ENCODE data around the gene ANKRD29.
"Not testable (repeated sequence)": the region's sequence is repeated elsewhere in the genome, so short reads cannot be mapped to it uniquely, and the experiment has no call there.

ANKRD29 gene

DNA sequence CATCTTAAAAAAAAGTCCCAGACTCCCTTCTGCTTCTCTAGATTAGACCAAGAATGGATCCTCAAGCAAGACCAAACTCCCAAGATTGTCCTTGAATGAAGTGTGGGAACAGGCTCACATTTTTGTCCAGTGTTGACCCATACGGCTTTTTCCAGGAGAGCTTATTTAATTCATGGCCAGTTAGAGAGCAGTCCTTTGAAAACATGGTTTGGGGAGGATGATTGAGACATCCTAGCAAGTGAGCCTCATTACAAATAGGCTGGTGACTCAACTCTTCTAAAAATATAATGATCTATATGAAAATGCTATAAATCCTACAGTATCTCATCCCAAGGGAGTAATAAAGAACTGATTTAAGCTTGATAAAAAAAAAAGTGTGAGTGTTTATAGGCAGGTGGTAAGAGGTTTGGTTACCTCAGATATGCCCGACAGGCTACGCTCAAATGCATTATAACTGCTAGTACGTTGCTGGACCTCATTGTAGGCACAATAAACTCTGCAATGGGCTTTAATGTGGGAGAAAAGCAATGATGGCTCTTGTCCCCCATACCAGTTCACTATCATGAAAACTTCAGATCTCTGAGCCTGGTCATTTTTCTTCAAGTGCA, 17.0 kb downstream of the ANKRD29 start:
- ATAC-seq (no peak), DNase-seq (no peak)

DNA sequence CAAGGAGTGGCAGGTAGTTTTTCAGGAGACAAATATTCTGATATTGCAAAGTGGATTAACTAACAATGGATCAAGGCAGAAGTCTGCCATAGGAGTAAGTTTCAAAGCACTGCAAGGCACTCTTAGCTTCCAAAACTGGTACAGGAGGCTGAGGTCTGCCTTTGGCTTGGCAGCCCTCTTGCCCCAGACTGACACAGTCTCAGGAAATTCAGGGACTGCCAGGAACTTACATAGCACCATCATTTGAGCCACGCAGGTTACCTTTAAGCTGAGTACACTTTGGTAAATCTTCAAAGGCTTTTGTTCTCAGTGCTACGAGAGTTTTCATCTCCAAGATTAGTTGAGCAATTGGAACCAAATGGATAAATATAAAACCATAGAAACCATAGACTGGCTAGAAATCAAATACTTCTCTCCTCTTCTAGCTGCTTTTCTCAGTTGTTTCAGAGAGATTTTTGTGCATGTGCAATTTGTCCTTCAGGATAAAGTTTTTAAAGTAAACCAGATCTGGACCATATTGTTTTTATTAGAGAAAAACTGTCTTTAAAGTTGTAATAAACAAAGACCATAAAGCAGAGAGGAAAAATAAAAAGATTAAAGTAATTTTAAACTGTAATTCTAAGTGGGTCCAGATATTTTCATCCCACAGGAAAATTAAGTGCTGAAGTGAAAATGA, 18.8 kb downstream of the ANKRD29 start:
- no peak for DNase-seq

DNA sequence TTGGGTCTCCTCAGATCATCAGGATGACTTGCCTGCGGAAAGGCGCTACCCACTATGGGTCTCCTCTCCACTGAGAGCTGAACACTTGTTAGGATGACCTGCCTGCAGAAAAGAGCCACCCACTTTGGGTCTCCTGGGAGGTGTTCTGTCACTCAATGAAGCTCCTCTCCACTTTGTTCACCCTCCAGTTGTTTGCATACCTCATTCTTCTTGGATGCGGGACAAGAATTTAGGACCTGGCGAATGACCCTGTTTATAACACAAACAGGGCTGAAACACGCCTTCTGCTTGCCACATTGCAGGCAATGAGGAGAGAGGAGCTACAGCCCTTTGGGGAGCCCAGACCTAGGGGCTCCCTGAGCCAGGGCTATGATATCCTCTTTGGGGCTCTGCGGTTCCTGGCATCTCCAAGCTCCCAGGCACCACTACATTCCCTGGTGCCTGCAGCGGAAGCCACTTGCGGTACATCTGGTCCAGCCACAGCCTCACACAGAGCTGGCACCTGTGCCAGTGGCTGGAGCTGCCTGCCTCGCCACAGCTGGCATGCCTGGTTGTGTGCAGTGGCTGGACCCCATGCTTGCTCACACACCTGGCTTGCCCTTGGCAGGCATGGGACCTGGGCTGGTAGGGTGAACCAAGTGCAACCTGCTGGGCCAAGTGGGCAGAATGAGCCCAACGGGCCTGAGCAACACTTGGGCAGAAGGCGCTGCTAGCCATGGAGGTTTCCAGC, 20.6 kb downstream of the ANKRD29 start:
- ATAC-seq: no peak
- DNase-seq: no peak

More for the DNA sequence above, 18.8 kb downstream of the ANKRD29 start:
- no peak for ATAC-seq

DNA sequence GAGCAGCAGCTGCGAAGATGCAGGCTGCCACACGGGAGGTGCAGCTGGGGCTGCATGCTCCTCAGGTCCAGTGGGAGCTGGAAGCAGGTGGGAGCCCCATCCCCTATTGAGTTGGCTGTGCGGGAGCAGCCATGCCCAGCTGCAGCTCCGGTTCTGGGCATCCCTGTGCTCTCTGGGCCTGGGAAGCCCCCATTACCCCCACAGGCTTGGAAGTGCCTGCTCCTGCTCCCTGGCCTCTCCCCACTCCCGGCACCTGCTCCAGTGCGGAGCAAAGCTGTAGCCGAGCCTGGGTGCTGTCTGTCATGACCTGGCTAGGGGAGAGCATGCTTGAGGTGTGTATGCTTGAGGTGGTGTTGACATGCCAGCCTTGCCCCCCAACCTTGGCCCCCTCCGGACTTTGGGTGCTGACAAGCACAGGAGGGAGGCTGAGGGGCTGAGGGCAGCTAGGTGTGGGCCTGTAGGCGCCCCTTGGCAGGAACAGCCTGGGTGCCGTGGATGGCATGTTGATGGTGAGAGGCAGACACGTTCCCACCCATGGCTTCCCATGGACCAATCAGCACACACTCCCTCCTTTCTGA, 21.5 kb downstream of the ANKRD29 start:
- ATAC-seq: no peak
- DNase-seq: no peak

DNA sequence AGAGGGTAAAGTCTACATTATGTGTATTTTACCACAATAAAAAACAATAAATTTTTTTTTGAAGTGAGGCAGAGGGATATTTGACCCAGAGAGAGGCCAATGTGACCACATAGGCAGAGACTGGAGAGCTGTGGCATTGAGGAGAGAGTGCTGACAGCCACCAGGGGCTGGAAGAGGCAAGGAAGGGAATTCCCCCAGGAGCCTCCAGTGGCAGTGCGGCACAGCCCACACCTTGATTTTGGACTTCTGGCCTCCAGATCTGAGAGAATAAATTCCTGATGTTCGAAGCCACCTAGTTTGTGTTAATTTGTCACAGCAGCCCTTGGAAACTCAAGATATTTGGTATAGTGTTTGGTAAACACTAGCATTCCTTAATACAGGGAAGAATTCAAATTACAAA, 22.7 kb downstream of the ANKRD29 start:
- ATAC-seq (no peak), DNase-seq (no peak)

DNA sequence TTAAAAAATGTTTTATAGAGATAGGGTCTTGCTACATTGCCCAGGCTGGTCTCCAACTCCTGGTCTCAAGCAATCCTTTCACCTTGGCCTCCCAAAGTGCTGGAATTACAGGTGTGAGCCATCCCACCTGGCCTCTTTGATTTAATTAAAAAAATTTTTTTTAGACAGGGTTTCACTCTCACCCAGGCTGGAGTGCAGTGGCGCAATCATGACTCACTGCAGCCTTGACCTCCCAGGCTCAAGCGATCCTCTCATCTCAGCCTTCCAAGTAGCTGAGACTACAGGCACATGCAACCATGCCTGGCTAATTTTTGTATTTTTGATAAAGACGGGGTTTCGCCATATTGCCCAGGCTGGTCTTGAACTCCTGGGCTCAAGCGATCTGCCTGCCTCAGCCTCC, 26.3 kb downstream of the ANKRD29 start:
- not testable (repeated sequence) for DNase-seq, ATAC-seq

DNA sequence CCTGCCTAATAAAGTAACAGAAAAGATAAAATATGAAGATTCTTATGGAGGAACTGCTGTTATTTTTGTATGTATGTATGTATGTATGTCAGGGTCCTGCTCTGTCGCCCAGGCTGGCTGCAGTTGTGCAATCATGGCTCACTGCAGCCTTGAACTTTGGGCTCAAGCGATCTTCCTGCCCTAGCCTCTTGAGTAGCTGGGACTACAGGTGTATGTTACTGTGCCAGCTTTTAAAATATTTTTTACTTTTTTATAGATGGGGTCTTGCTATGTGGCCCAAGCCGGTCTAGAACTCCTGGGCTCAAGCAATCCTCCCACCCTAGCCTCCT, 26.7 kb downstream of the ANKRD29 start:
- ATAC-seq (no peak), DNase-seq (no peak)

DNA sequence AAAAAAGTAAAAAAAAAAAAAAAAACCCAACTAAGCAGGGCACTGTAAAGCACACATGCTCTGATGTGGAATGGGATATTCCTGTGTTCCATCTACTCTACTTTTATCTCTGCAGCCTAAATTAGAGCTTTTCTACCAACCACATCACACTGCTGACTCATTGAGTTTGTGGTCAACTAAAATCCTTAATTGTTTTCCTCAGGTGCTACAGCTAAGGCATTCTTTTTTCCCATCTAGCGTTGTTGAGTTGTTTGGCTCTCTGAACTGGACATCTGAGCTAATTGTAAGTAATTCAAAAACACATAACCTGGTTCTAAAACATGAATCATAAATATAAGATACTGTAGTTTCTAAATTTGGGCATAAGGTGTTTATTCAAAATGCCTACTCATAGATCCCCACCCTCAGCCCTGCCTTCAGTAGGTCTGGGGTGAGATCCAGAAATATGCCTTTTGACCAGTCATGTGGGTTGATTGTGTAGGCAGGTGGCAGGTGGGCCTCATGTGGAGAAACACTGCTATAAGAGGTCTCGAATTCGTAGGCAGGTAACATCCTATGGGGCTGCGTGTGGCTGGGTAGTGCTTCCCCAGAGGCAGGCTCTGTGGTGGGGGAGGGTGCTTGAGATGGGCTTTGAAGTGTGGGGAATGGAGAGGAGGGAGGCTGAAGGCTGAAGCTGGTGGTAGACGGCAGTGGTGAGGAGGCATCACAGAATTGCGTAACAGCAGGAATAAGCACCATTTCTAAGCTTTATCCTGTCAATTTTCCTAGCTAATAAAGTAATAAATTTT, 27.2 kb downstream of the ANKRD29 start:
- ATAC-seq (peak; percentile 32), DNase-seq (no peak)

DNA sequence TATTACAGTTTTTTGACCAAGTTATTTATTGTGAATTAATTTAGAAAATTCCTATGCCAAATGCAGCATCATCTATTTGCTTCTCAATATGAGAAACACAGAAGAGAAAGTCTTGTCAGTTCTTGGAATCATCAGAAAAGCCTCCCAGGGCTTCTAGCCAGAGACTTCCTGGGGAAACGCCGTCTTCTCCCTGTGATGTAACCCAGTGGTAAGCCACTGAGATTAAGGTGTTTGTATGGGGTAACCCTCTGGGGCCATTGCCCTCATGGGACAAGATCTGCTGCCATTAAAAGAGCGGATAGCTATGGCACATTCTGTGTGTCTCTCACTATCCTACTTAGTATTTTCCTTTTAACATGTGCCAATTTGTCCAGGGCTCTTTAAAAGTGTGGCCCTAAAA, 28.0 kb downstream of the ANKRD29 start:
- DNase-seq: no peak
- no peak for ATAC-seq

DNA sequence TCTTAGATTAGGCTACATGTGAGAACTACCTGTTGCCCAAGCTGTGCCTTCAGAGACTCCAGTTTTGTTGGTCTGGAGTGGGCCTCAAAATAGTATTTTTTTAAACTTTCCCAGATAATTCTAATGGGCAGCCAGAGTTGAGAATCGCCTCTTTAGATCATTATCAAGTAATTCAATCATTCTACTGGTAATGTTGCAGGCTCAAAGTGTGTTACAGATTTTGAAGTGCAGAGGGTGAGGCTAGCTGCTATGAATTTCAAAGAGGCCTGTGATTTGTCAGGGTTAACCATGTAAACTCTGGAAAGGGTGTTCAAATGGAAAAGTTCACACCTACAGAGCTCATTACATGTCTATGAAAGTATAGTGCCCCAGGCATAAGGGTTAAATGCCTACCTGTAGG, 30.1 kb downstream of the ANKRD29 start:
- ATAC-seq: no peak
- no peak for DNase-seq

DNA sequence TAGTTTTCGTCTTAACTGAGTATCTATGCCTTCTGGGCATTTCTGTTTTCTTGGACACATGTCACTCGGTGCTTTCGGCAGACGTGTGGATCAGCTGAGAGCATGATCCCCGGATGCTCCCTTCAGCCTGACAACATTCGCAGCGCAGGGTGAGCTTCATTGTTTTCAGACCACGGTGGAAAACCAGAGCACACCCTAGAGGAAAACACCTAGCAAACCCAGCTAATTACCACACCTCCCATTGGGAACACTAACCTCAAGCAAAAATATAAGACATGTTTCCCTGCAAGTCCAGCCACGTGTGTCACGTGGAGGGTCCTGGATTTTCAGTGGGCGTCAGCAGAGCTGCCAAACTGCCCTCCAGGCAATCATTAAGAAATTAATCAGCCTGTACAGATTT, 31.0 kb downstream of the ANKRD29 start:
- no peak for DNase-seq
- ATAC-seq: no peak

DNA sequence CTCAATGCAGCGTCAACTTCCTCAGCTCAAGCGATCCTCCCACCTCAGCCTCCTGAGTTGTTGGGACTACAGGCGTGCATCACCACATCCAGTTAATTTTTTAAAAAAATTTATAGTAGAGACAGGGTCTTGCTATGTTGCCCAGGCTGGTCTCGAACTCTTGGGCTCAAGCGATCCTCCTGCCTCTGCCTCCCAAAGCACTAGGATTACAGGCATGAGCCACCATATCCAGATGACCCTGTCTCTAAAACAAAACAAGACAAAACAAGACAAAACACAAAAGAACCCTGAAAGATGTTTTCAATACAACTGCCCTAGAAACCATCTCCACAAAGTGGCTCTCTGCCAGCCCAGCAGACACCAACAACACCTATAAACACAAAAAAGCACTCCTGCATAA, 31.4 kb downstream of the ANKRD29 start:
- no peak for DNase-seq

DNA sequence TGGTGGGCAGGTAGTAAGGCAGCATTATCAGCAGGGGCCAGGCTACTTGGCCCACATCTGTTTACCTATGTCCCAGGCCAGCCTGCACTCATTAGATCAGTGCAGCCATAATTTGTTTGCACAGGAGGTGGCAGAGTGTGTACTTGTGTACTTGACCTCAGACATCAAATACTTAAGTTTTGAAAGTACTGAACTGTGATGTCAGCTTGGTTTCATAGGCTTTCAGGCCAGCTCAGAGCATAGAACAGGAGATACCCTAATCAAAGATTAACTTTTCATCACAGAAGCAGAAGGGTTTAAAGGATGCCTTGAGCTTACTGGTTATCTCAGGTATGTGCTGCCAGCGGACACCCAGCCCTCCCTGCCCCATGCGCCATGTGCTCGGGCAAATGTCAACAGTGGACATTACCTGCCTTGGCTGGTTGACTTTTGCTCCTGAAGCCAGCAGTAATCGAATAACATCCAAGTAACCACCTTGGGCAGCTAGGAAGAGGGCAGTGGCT, 33.2 kb downstream of the ANKRD29 start:
- ATAC-seq: no peak
- no peak for DNase-seq

More for the DNA sequence above, 31.4 kb downstream of the ANKRD29 start:
- no peak for ATAC-seq

DNA sequence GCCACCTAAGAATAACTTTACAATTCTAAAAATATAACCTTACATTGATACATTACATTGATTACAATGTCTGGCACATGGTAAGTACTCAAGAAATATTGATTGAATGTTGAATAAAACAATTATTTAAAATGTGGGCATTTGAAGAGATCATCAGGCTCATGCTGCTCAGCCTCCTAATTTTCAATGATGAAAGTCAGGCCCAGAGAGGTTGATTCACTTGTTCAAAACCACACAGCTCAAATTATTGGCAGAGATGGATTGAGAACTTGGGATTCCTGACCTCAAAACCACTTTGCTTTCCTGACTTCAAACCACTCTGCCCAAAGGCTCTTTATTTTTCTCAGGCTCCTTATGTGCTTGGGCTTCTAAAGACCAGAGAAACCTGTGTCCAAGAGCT, 34.7 kb downstream of the ANKRD29 start:
- DNase-seq: no peak
- ATAC-seq: no peak

DNA sequence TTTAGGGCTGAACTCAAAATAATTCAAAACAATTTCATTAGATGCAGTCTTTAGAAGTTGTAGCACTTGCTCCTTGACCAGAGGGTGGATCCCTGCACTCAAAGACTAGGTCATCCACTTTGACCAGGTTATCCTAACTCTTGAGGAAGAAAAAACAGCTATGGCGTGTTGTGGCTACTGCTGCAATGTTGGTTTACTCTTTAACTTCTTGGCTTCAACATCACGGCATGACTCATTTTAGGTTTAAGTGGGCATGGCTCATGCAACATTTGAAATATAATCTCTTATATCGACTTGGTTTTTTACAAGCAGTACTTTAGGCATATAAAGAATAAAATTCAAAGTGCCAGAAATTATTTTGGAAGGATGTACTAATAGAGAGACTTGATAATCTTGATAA, 35.4 kb downstream of the ANKRD29 start:
- no peak for DNase-seq
- ATAC-seq: no peak

DNA sequence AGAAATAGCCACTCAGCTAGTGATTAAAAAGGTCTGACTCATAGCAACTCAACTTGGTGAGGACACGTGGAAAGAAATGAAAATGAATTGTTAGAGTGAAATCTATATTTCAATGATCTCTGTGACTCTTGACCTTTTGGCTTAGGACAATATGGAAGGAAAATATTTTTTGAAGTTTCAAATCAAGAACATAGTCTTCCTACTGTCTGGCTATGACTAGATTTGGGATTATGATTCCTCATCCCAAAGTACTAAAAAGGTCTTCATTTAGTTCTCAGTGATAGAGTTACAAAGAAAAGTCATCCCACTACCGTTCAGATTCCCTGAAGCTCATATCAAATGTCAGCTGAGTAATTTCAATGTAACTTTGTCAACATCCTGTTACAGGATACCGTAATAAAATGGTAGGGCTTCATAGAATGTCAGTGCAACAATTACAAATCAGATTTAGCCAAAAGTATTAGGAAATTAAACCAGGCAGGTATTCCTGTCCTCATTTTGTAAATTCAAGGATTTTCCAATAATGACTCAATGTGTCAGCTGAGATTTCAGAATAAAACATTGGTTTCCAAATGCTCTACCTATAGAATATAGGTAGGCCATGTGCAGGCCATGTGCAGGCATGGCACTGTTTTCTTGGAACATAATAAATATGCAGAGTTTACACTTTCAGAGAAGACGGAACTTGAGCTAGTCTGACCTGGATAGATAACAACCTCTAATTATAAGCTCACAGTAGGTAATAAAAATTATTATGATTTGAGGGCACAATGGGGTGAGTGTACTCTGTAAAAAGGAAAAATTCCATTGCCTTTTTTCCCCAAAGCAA, 36.0 kb downstream of the ANKRD29 start:
- no peak for DNase-seq
- ATAC-seq: no peak

DNA sequence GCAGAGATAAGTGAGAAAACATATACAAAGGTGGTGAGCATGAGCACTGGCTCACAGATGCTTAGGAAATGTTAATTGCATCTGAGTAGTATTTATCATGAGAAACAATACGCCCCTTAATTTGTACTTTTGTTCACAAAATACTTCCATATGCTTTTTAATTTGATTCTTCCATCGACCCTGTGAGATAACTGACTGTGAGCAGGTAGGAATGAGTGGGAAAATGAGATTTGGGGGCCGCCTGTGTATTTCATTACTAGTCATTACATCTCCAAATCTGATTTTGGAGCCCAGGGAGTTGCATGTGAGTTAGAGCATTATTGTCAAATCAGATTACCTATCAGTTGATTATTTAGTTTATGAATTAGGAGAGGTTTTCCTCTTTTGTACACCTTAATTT, 39.7 kb downstream of the ANKRD29 start:
- ATAC-seq: no peak
- no peak for DNase-seq

DNA sequence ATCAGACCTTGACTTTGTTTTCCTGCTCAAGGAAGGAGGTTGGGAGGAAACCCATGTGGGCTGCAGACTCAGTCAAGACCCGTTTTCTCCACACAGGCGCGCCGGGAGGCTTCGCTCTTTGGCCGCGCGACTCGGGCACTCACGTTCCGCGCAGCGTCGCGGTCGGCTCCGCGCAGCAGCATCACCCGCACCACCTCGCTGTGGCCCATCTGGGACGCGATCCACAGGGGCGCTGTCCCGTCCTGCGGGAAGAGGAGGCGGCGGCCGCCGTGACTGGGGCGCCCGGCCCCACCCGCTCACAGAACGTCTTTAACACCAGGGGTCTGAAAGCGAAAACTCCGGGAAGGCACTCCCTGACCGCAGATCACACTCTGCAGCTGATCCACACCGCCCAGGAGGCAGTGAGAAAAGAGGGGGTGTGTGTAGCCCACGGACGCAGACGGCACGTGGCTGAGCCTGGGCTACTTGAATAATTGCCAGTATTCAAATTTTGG, 43.3 kb downstream of the ANKRD29 start:
- ATAC-seq: peak; percentile 44
- peak; percentile 25 for DNase-seq

DNA sequence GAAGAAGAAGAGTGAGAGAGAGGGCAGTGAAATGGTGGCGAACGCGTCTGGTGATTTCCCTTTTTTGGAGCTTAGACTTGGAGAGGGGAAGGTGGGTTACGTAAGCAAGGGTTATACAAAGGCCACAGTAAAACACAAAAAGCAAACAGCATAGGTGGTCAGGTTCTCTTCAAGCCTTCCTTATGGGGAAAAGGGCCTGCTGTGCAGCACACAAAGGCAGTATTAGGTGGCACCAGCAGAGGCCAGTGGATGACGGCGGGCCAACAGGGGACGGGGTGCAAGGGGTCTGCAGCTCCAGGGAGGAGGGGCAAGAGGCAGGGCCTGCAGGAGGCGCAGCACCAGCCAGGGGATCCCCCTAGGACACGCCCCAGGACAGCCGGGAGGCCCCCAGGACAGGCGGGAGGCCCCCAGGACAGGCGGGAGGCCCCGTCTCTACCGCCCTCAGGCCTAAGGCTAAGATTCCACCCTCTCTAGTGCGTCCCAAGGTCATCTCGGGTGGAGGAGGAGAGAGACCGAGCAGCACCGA, 43.8 kb downstream of the ANKRD29 start:
- peak; percentile 21 for DNase-seq
- peak; percentile 37 for ATAC-seq

DNA sequence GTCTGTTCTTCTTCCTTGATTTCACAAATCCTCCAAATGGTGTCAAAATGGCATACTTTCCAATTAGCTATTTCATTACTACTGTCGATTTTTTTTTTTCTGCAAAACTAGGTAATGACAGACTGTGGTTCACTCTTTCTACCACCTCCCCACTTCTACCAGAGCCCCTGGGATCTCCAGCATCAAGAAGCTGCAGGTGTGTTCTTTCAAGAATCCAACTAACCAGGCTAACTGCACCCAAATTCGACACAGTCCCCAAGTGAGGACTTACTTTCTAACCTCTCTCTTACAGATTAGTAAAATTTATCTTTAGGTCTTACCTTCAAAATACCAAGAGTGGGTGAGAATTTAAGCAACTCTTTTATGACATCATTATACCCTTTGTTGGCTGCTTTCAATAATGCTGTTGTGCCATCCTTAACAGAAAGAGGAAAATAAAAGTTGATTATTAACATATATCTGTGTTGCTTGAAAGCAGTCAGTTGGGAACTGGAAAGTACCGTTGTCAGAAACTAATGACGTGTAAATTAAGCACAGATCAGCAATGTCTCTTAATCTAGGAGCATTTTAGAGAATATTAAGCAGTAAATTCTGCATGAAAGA, 45.2 kb downstream of the ANKRD29 start:
- no peak for ATAC-seq
- no peak for DNase-seq

DNA sequence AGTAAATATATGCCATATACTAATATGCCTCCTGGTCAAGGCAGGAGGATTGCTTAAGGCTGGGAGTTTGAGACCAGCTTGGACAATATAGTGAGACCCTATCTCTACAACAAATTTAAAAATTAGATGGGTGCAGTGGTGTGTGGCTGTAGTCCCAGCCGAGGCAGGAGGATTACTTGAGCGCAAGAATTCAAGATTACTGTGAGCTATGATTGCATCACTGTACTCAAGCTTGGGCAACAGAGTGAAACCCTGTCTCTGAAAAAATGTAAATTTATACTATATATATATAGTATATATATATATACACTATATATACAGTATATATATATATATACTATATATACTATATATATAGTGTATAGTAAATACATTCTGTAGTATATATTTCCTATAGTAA, 46.5 kb downstream of the ANKRD29 start:
- DNase-seq (no peak), ATAC-seq (no peak)

All from stimulated activated naive CD8-positive, alpha-beta T cell treated with anti-CD3 and anti-CD28 coated beads, Interleukin-15, Interleukin-2, amounts not matched to agents 100 U/mL and 50 U/mL, for 24 hours (primary cell).